SH-SY5Y (cell line): Measurements from ENCODE around the gene PEX7.

Experiments
- GATA2 ChIP-seq: IDR thresholded peaks from 2 replicates; pipeline ENCODE4 v1.6.1; 2011; ENCODE audit warnings: mild to moderate bottlenecking, low read depth, low read length
- GATA3 ChIP-seq: IDR thresholded peaks from 2 replicates; pipeline ENCODE4 v1.6.1; 2011; ENCODE audit warnings: low read depth, mild to moderate bottlenecking, low read length, moderate library complexity

- no peak for TF ChIP-seq GATA2
- TF ChIP-seq GATA3 = no peak
These were observed 47.1 kb downstream of the PEX7 start for GRCh38 chr6:136869451-136869850.
